ENCODE results near the gene C22orf31. TPM values are rescaled to one million over a fixed set of nuclear protein-coding genes. Genes with fewer than 3 reads are reported as not detected.
A peak's percentile ranks its signal among the peaks of the same experiment; 100 is the strongest.

The C22orf31 gene
- polyA plus RNA-seq, 3 donors: not detected

- peaks cover 28 to 32% of the 10 kb centered on the region in 2 donors for H3K4me1 ChIP-seq (ENCODE audit: control insufficient read depth in 1 of 2, insufficient read depth in 2 of 2, low read length in 2 of 2)
- intact Hi-C loops (cut with micrococcal nuclease): loop anchor here in 1 of 2 donors (10.0 kb wide), 1 partner anchor 187 kb away; the partner anchor contains the start of gene ZNRF3
- no peak overlapping the region for H3K9ac ChIP-seq (ENCODE audit: insufficient read depth, low read length, poor library complexity, severe bottlenecking)
- H3K27ac ChIP-seq (ENCODE audit: low read depth in 1 of 2, low read length in 2 of 2): no peak overlapping the region
- peak overlapping the region; percentile 65 for H2AFZ ChIP-seq (ENCODE audit: insufficient read depth, low read depth, low read length, poor library complexity, severe bottlenecking)
- peaks cover 68 to 86% (median 79%) of the 10 kb centered on the region in 3 donors for H3K27me3 Mint-ChIP-seq (ENCODE audit: low read depth in 3 of 3)
- peaks cover 0 to 21% (median 11%) of the 10 kb centered on the region in 7 donors for H3K9me3 Mint-ChIP-seq
- peak overlapping the region in 1 of 2 donors; percentile 87 for H3K4me3 Mint-ChIP-seq
- TF ChIP-seq CTCF (IDR thresholded peaks at IDR 0.05): no peak
- H3K36me3 ChIP-seq (replicated peaks in 1 of 2; ENCODE audit: control insufficient read depth in 1 of 2, insufficient read depth in 2 of 2, low read length in 2 of 2): no peaks in the 10 kb centered on the region
- no peaks in the 10 kb centered on the region for H4K20me1 ChIP-seq (ENCODE audit: insufficient read depth, low read length)
- peaks cover 27% of the 10 kb centered on the region for H3K4me1 Mint-ChIP-seq
- DNase-seq: peak in 1 of 3 donors; percentile 10
- WGBS (ENCODE audit: insufficient coverage): 2% methylated on average over 53 of the region's 60 CpGs
- peak overlapping the region in 1 of 3 experiments; percentile 78 for H3K4me3 ChIP-seq (replicated peaks in 1 of 3; ENCODE audit: low read depth in 2 of 3, low read length in 3 of 3)
- H3K27ac Mint-ChIP-seq: no peak overlapping the region
- peaks cover 63 to 82% of the 10 kb centered on the region in 2 donors for H3K27me3 ChIP-seq (ENCODE audit: control insufficient read depth in 2 of 2, insufficient read depth in 2 of 2, low read length in 2 of 2)
- peaks cover 0 to 13% of the 10 kb centered on the region in 2 donors for H3K9me3 ChIP-seq (replicated peaks in 1 of 2; ENCODE audit: control insufficient read depth in 1 of 2, insufficient read depth in 1 of 2, low read length in 2 of 2)
- no peaks in the 10 kb centered on the region for H3K79me2 ChIP-seq (ENCODE audit: insufficient read depth, low read length)
- H3K36me3 Mint-ChIP-seq: peaks cover 3 to 8% of the 10 kb centered on the region in 2 donors
- H3K4me2 ChIP-seq (replicated peaks; ENCODE audit: extremely low read depth, low read length, poor library complexity, severe bottlenecking): peak overlapping the region; percentile 76
Measured at GRCh38 chr22:29071261-29072045, 9.8 kb upstream of the C22orf31 start.

- no peak overlapping the region for H3K27ac Mint-ChIP-seq
Measured at GRCh38 chr22:29070490-29070889, 8.9 kb upstream of the C22orf31 start.

More at GRCh38 chr22:29070490-29070889, 8.9 kb upstream of the C22orf31 start:
- Mint-ChIP-seq H3K9me3 (peaks cover 0 to 21% (median 11%) of the 10 kb centered on the region in 7 donors), H3K4me1 (peaks cover 31% of the 10 kb centered on the region), H3K27me3 (ENCODE audit: low read depth in 3 of 3) (peaks cover 70 to 82% (median 81%) of the 10 kb centered on the region in 3 donors), H3K36me3 (peaks cover 3 to 8% of the 10 kb centered on the region in 2 donors), H3K4me3 (peak overlapping the region in 1 of 2 donors; percentile 82)
- Histone ChIP-seq H3K9me3 (replicated peaks in 1 of 2; ENCODE audit: control insufficient read depth in 1 of 2, insufficient read depth in 1 of 2, low read length in 2 of 2) (peaks cover 0 to 13% of the 10 kb centered on the region in 2 donors), H3K27me3 (ENCODE audit: control insufficient read depth in 2 of 2, insufficient read depth in 2 of 2, low read length in 2 of 2) (peaks cover 58 to 79% of the 10 kb centered on the region in 2 donors), H3K4me3 (replicated peaks in 1 of 3; ENCODE audit: low read depth in 2 of 3, low read length in 3 of 3) (no peak overlapping the region), H4K20me1 (ENCODE audit: insufficient read depth, low read length) (no peaks in the 10 kb centered on the region), H3K4me1 (ENCODE audit: control insufficient read depth in 1 of 2, insufficient read depth in 2 of 2, low read length in 2 of 2) (peaks cover 28 to 32% of the 10 kb centered on the region in 2 donors), H3K79me2 (ENCODE audit: insufficient read depth, low read length) (no peaks in the 10 kb centered on the region), H3K9ac (ENCODE audit: insufficient read depth, low read length, poor library complexity, severe bottlenecking) (no peak overlapping the region), H3K4me2 (replicated peaks; ENCODE audit: extremely low read depth, low read length, poor library complexity, severe bottlenecking) (no peak overlapping the region), H3K27ac (ENCODE audit: low read depth in 1 of 2, low read length in 2 of 2) (no peak overlapping the region), H2AFZ (ENCODE audit: insufficient read depth, low read depth, low read length, poor library complexity, severe bottlenecking) (no peak overlapping the region), H3K36me3 (replicated peaks in 1 of 2; ENCODE audit: control insufficient read depth in 1 of 2, insufficient read depth in 2 of 2, low read length in 2 of 2) (no peaks in the 10 kb centered on the region)
- intact Hi-C loops (cut with micrococcal nuclease): loop anchor here in 1 of 2 donors (10.0 kb wide), 1 partner anchor 186 kb away; the partner anchor contains the start of gene ZNRF3
- WGBS (ENCODE audit: insufficient coverage): 100% methylated on average over 1 of the region's 4 CpGs
- no peak for TF ChIP-seq CTCF (IDR thresholded peaks at IDR 0.05)
- DNase-seq: no peak

All from CD14-positive monocyte (primary cell).